SHP77 (cell line): Measurements from ENCODE around the gene ZNF691.
"Not testable (repeated sequence)": the region's sequence is repeated elsewhere in the genome, so short reads cannot be mapped to it uniquely, and the experiment has no call there.

ENCODE experiments used
- DNase-seq, 2 experiments: peaks; one replicate each; lab custom pipeline; 2025; lab: John Stamatoyannopoulos, UW

The ZNF691 gene

GRCh38 chr1:42859366-42859765 is 13.0 kb downstream of the ZNF691 start:
- DNase-seq, result not testable (repeated sequence)

GRCh38 chr1:42860339-42861013 is 14.1 kb downstream of the ZNF691 start:
- no peak for DNase-seq

- no peak for DNase-seq
Observed at GRCh38 chr1:42861014-42861399, 14.6 kb downstream of the ZNF691 start.

- DNase-seq, result no peak
Observed at GRCh38 chr1:42866549-42866948, 20.1 kb downstream of the ZNF691 start.

- DNase-seq, result not testable (repeated sequence)
Observed at GRCh38 chr1:42868466-42868865, 22.1 kb downstream of the ZNF691 start.

- DNase-seq, result not testable (repeated sequence)
Observed at GRCh38 chr1:42869254-42869653, 22.8 kb downstream of the ZNF691 start.

- DNase-seq, result not testable (repeated sequence)
Observed at GRCh38 chr1:42869751-42870150, 23.3 kb downstream of the ZNF691 start.

- DNase-seq, result not testable (repeated sequence)
Observed at GRCh38 chr1:42873108-42873507, 26.7 kb downstream of the ZNF691 start.

GRCh38 chr1:42873670-42874069 is 27.3 kb downstream of the ZNF691 start:
- no peak for DNase-seq

- DNase-seq, result no peak
Observed at GRCh38 chr1:42876009-42876408, 29.6 kb downstream of the ZNF691 start.

- no peak for DNase-seq
Observed at GRCh38 chr1:42877380-42877779, 31.0 kb downstream of the ZNF691 start.

- no peak for DNase-seq
Observed at GRCh38 chr1:42880384-42880783, 34.0 kb downstream of the ZNF691 start.

GRCh38 chr1:42886046-42886739 is 39.8 kb downstream of the ZNF691 start:
- DNase-seq, result no peak

GRCh38 chr1:42886800-42887199 is 40.4 kb downstream of the ZNF691 start:
- DNase-seq, result peak; percentile 31 to 51

- DNase-seq, result no peak
Observed at GRCh38 chr1:42887366-42887765, 41.0 kb downstream of the ZNF691 start.

GRCh38 chr1:42888013-42888633 is 41.7 kb downstream of the ZNF691 start:
- DNase-seq, result no peak

GRCh38 chr1:42889264-42889663 is 42.9 kb downstream of the ZNF691 start:
- no peak for DNase-seq

- DNase-seq, result no peak
Observed at GRCh38 chr1:42891465-42892138, 45.2 kb downstream of the ZNF691 start.

GRCh38 chr1:42899960-42900359 is 53.5 kb downstream of the ZNF691 start:
- not testable (repeated sequence) for DNase-seq
